NCI-H1930 (cell line): ENCODE results near the gene IGHMBP2.
"Not testable (repeated sequence)": the region's sequence is repeated elsewhere in the genome, so short reads cannot be mapped to it uniquely, and the experiment has no call there.

Source experiments
- DNase-seq, 2 experiments: peaks; one replicate each; lab custom pipeline; 2025; lab: John Stamatoyannopoulos, UW

IGHMBP2 gene

DNA sequence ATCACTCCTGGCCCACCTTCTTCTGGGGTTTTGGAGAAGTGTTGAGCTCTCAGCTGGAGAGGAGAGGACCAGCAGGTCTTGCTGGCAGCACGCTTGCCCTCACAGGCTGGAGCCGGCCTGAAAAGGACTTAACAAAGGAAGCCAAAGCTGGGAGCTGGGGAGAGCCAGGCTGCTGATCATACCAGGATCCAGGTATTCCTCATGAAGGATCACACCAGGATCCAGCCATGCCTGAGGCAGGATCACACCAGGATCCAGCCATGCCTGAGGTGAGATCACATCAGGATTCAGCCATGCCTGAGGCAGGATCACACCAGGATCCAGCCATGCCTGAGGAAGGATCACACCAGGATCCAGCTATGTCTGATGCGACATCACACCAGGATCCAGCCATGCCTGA is 60.1 kb downstream of the IGHMBP2 start:
- no peak for DNase-seq

DNA sequence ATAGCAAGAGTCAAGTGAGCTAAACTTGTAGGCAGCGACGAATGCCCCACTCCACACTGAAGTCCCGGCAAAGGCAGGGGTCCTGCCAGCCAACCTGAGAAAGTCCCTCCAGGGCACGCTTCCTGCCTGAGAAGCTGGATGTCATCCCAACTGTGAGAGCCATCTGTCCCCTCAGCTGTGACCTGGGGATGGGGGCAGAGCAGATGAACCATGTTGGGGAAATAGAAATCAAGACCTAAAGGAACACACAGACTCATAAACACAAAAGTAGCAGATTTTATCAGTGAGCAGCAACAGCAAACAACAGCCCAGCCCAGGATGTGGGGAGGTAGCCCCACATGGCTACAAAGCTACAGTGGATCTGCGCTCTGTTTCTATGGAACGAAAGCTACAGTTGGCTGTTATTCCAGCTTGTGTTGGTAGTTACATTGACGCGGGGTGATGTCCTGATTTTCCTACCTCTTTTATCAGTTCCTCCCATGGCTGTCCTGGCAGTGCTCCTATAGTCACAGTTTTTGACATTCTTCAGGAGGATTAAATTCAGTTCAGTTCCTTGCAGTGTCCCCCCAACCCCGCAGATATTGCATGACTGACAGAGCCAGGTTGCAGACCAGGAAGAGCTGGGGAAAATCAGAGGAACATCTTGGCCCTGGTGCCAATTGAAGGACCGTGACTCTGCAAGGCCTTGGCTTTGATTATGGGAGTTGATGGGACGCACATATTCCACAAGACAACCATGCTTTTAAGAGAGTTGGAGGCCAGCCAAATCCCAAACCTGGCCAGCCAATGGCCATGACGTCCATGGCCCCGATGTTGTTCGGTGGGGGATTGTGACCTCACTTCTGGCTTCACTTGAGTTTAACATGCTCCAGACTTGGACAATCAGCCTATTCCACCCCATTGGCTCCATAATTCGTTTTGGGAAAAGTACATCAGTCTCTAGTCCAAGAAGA is 62.5 kb downstream of the IGHMBP2 start:
- DNase-seq: no peak

DNA sequence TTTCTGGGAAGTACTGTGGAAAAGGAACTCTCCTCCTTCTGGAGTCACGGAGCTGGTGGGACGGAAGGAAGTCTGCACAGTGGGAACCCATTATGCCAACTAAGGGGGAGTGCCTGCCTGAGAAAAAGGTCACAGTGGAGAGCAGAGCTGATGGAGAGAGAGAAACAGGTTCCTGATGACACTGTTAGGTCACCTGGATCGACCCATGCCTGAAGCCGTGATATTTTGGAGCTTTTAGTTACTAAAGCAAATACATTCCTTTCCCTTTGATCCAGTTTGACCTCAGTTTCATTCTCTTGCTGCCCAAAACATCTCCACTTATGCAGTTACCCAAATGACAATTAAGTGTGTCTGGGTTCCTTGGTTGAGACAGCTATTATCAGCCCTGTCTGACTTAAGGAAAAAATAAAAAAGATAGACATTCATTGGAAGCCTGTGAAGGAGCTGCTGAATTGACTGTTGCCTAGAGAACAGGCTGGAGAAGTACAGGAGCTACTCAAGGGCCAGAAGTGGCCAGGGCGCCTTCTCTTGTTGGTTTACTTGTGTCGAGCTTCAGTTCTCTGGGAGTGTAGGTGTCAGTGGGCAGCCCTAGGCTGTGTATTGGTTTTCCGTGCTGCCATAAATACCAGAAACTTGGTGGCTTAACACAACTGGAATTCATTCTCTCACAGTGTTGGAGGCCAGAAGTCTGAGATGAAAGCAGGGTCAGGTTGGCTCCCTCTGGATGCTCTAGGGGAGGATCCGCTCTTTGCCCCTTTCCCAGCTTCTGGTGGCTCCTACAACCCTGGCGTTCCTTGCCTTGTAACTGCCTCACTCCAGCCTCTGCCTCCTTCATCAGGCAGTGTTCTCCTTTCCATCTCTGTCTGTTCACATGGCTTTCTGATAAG is 63.4 kb downstream of the IGHMBP2 start:
- DNase-seq: no peak

DNA sequence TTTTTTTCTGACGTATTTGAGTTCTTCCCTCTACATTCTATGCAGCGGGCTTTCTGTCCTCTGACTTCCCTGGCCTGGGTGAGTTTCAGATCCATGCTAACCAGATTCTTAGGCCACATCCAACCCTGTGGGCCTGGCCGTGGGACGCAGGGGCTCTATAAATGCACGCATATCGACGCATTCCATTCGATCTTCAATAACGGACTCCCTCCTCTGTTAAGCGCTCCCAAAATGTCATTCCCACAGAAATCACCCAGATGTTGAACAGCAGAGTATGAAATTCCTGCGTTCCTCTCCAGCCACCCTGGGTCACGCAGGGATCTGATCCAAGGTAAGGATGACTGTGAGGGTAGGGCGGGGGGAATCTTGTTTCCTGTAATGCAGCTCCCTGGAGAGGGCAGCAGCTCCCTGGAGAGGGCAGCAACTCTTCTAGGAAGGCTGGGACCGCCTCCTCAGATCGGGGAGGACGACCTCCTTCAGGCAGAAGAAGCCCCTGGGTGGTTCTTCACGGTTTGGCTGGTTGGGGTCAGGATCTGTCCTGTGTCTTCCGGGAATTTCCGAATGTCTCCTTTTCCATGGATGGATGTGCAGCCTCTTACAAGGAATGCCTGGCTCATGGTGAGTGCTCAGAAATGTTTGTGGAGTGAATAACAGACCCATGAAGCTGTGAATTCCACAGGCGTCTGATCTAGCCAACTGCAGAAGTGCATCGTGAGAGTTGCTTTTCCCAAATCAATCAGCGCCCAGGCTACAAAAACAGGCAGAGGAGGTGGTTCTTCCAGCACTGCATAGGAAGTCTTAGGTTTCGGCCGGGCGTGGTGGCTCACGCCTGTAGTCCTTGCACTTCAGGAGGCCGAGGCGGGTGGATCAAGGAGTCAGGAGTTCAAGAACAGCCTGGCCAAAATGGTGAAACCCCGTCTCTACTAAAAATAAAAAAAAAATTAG is 64.9 kb downstream of the IGHMBP2 start:
- no peak for DNase-seq

DNA sequence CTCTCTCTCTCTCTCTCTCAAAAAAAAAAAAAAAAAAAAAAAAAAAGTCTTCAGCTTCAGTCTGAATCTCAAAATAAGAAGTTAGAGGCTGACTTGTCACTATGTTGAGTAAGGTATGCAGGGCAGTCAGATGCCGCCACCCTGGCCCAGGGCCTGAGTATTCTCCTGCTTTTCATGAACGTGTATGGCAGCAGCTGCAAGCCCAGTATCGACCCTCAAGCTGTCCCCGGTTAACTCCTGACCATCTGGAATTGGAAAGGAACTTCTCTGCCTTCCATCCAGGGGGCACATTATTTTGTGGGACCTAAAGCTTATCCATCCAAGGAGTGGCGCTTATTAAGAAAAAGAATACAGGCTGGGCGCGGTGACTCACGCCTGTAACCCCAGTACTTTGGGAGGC is 65.7 kb downstream of the IGHMBP2 start:
- no peak for DNase-seq

DNA sequence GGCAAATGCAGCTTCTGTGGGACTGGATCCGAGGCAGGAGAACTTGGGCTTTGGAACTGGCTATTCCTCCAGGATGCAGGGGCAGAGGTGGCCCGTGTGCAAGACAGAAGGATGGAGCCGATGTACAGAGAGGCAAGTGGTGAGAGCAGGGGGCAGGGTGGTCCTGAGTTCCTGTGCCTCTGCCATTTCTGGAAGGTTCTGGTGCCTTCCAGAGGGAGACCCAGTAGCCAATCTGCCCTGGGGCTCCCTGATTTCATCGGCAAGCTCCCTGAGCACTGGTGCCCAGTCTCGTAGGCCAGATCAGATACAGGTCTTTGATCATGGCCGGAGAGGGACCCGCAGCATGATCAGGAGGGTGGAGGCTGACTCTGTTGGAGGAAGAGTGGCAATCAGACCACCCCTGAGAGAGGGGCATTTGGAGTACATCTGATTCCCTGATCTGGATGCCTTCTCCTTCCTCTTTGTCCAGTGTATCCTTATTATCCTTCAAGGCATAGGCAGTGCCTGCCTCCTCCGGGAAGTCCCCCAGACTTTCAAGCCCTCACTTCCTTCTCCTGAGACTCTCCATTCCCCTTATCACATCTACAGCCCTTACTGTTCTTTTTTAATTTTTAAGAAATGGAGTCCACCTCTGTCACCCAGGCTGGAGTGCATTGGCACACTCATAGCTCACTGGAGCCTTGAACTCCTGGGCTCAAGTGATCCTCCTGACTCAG is 67.4 kb downstream of the IGHMBP2 start:
- DNase-seq: no peak

DNA sequence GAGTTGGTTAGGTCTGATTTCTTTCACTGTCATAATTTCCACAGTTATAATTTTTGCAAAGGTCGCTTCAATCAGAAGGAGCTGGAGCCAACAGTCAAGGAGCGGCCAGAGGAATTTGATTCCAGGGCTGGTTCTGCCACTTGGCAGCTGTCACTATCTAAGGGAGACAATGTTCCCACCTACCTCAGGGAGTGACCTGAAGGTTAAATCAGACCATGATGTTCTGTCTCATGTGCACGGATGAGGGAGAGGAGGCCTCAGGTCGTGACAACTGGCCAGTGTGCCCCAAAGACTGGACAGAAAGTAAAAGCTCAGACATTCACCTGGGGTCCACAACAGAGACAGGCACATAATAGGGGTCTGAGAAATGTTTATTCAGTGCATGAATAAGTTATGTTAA is 69.5 kb downstream of the IGHMBP2 start:
- no peak for DNase-seq

DNA sequence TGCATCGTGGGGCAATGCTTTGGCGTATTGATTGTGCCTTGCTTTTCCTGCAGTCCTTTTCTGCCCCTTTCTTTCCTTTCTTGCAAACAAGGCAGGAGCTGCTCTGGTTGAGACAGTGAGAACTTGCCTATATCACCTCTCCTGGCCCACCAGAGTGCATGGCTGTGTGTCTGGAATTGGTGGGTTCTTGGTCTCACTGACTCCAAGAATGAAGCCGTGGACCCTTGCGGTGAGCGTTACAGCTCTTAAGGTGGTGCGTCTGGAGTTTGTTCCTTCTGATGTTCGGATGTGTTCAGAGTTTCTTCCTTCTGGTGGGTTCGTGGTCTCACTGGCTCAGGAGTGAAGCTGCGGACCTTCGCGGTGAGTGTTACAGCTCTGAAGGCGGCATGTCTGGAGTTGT is 70.0 kb downstream of the IGHMBP2 start:
- not testable (repeated sequence) for DNase-seq

DNA sequence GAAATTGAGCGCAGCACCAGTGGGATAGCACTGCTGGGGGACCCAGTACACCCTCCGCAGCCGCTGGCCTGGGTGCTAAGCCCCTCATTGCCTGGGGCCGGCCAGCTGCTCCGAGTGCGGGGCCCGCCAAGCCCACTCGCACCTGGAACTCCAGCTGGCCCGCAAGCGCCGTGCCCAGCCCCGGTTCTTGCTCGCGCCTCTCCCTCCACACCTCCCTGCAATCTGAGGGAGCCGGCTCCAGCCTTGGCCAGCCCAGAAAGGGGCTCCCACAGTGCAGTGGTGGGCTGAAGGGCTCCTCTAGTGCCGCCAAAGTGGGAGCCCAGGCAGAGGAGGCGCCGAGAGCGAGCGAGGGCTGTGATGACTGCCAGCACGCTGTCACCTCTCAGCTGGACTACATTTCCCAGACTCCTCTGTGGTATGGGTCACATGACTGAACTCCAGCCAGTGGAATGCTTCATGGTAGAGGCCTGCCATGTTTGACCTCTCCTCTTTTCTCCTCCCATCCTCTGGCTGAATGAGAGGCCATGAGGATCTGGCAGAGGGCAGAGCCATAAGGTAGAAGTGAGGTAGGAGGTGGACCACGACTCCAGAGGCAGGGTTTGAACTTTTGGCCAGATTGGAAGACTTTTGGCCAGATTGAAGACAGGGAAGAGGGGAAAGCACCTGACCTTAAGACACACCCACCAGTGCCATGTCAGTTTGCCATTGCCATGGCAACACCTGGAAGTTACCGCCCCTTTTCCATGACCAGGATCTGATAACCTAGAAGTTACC is 70.9 kb downstream of the IGHMBP2 start:
- DNase-seq: no peak

DNA sequence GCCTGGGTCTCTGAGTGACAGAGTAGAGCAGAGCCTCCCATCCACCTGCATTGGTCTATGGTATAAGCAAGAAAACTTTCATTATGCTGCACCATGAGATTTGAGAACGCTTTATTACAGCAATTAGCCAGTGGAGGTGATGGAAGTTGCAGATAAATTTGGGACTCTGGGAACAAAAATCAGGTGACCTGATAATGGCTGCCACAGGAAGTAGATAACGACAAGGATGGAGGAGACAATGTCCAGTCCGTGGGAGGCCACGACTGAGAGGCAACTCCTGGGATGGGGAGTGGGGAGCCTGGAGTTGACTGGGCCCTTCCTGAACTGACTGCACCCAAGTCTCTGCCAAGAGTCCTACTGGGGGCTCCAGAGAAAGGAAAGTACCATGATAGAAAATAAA is 72.4 kb downstream of the IGHMBP2 start:
- DNase-seq: no peak

DNA sequence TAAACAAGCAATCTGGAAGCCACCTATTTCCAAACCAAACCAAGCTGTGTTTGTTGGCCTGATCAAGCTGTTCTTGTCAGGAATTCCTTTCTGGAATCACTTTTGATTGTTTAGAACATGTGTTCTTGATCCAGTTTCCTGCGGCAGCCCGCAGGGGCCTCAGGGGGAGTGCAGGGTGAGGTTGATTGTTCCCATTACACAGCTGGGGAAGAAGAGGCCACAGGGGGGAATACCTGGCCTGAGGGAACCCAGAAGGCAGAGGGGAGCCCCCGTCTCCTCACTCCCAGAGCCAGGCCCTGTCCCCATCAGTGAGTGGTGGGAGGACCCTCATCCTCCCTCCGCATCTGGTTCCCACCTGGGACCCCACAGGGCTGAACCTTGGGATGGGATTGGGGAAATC is 72.9 kb downstream of the IGHMBP2 start:
- DNase-seq: no peak

DNA sequence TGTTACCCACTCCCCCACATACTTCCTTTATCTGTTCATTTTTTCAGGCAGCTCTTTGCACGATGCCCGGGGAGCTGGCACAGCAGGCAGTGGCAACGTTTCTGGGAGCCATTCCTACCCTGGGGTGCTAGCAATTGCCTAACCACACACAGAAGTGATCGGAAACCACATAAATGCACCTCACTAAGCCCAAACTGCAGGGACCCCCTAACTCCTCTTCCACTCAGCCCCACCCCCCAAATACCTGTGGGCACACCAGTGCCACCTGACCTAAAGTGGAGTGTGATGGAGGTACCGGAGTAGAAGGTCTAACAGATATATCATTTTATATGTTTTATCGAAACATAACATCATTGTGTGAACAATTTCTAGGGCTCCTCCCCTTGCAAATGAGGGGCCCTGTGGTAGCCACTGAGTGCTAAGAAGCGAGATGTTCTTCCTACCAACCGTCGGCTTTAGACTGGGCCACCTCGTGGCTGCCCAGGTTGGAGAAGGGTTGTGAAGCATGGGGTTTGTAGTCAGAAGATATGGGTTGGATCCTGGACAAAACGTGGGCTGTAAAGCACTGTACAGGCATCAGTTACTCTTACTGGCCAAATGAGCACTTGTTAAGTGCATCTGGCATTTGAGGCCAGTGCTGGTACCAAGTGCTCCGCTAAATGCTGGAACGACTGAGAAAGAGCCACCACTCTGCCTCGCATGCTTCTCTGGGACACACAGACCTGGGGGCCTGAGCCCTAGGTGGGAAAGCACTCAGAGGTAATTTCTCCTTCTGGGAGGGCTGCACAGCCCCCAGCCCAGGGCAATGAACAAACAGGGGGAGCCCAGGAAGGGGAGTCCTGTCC is 74.3 kb downstream of the IGHMBP2 start:
- no peak for DNase-seq

DNA sequence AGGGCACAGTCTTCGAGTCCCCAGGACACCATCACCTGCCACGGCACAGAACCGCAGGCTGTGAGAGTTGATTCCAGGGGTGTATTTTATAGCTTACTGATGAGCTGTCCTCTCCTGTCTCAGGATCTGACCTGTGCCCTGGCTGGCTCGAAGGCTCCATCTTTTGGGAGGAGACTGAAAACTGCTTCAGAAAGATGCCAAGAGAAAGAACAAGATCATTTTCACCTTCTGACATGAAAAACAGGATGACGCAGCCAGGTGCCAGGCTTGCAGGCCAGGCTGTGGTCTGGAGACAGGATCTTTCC is 74.9 kb downstream of the IGHMBP2 start:
- no peak for DNase-seq

DNA sequence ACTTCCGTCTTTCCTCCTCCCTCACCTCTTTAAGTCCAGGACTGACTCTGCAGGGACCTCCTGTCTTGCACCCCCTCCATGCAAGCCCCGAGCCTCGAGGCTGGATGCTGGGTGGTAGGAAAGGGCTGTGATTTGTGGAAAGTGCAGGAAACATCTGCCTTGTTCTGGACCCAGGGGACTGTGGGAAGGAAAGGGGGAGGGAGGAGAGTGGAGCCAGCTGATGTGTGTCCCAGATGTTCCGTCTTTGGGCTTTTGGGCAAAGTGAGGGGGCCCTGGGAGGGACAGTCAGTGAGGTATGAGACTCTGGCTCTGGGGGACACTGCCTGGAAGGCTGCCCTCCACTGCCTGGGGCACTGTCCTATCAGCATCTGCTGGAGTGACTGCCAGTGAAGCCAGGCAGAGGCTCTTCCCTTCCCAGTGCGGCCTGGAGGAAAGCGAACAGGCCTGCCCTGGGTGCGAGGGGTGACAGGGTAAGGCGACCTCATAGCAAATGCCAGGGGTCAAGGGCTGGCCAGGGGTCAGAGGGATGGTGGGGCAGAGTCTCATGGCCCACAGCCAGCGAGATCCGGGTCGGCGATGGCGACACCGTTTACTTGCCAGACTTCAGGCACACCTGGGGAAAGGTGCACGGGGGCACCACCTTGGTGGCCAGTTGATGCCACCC is 75.4 kb downstream of the IGHMBP2 start:
- no peak for DNase-seq

DNA sequence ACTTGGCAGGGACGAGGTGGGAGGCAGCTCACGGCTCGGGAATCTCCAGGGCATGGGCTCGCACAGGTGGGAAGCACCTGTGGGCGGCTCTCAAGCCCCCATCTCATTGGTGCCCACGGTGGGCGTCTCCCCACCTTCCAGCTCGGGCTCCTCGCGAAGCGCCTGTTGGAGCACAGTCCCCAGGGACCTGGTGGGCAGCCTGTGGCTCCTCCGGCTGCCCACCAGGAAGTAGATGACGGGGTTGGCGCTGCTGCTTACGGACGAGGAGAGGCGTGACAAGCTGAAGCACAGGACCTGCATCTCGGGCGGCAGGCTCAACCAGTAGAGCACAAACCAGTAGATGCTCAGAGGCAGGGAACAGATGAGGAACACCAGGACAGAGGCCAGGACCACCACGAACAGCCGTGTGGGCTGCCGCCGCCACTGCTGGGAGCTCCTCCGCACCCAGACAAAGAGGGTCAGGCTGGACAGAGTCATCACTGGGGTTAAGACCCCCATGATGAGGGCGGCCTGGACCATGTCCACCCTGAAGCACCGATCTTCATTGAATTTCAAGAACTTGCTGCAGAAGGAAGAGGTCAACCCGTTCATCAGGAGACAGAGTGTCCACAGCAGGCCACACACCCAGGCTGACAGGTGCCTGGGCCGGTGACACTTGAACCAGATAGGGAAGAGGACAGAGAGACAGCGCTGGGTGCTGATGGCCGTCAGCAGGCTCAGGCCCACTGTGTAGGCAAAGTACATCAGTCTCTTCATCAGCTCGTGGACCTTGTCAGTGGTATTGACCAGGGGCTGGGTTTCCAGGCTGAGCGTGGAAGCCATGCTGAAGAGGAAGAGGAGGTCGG is 76.5 kb downstream of the IGHMBP2 start:
- DNase-seq: no peak

DNA sequence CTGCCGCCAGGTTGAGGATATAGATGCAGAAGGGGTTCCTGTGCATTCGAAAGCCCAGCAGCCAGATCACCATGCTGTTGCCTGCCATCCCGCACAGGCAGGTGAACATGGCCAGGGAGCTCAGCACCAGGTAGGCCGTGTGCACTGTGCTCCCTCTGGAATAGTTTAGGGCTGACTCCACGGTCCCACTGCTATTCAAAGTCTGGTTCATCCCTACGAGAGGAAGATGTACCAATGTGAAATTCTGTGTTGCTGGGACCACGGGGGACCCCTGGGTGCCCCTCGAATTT is 77.0 kb downstream of the IGHMBP2 start, which contains the start of gene MRGPRD:
Gene MRGPRD, minus strand, starts transcription at position 211 of the 290 bp plus-strand sequence. Its CDS starts 0 bp downstream, at position 211.
- DNase-seq: no peak

DNA sequence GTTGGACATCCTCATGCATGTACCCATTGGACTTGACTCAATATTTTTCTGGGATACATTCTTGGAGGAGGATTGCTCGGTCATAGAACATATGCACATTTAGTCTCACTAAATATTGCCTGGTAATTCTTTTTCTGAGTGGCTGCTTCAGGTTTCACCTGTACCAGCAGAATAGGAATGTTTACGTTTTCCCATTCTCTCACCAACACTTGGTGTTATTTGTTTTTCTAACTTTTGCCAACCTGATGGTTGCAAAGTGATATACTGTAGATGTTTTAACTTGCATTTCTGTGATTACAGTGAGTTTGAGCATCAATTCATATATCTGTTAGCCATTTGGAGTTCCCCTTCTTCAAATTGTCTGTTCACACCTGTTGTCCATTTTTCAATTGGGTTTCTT is 78.4 kb downstream of the IGHMBP2 start:
- no peak for DNase-seq

DNA sequence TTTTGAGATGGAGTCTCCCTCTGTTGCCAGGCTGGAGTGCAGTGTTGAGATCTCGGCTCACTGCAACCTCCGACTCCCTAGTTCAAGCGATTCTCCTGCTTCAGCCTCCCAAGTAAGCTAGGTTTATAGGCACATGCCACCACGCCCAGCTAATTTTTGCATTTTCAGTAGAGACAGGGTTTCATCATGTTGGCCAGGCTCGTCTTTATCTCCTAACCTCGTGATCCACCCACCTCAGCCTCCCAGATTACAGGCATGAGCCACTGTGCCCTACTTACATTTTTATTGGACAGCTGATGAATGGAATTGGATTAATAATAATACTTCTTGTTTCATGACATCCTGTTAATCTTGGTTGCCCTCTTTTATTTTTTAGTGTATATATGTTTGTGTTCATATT is 80.1 kb downstream of the IGHMBP2 start:
- no peak for DNase-seq
